Measurements from ENCODE around the gene STBD1.

STBD1 gene

DNA sequence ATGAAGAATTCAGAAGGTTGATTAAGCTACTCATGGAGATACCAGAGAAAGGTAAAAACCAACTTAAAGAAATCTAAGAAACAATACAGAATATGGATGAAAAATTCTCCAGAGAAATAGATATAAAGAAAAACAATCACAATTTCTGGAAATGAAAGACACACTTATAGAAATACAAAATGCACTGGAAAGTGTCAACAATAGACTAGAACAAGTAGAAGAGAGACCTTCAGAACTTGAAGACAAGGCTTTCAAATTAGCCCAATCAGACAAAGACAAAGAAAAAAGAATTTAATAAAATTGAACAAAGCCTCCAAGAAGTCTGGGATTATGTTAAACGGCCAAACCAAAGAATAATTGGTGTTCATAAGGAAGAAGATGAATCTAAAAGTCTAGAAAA, 9.6 kb downstream of the STBD1 start:
- TF ChIP-seq, protein P1, sequence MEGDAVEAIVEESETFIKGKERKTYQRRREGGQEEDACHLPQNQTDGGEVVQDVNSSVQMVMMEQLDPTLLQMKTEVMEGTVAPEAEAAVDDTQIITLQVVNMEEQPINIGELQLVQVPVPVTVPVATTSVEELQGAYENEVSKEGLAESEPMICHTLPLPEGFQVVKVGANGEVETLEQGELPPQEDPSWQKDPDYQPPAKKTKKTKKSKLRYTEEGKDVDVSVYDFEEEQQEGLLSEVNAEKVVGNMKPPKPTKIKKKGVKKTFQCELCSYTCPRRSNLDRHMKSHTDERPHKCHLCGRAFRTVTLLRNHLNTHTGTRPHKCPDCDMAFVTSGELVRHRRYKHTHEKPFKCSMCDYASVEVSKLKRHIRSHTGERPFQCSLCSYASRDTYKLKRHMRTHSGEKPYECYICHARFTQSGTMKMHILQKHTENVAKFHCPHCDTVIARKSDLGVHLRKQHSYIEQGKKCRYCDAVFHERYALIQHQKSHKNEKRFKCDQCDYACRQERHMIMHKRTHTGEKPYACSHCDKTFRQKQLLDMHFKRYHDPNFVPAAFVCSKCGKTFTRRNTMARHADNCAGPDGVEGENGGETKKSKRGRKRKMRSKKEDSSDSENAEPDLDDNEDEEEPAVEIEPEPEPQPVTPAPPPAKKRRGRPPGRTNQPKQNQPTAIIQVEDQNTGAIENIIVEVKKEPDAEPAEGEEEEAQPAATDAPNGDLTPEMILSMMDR (IDR thresholded peaks at IDR 0.05): no peak
- Mint-ChIP-seq H3K27ac (no peak overlapping the region), H3K4me1 (peaks cover 4% of the 10 kb centered on the region), H3K36me3 (ENCODE audit: low read depth) (no peaks in the 10 kb centered on the region), H3K9me3 (peaks cover 62% of the 10 kb centered on the region), H3K4me3 (no peak overlapping the region), H3K27me3 (ENCODE audit: low read depth, poor library complexity) (peaks cover 10% of the 10 kb centered on the region)
- DNase-seq: no peak

GRCh38 chr4:76322236-76322635, 15.7 kb downstream of the STBD1 start:
- Mint-ChIP-seq H3K9me3 (peaks cover 58% of the 10 kb centered on the region), H3K36me3 (ENCODE audit: low read depth) (no peaks in the 10 kb centered on the region), H3K27ac (no peak overlapping the region), H3K4me1 (no peaks in the 10 kb centered on the region), H3K27me3 (ENCODE audit: low read depth, poor library complexity) (peaks cover 3% of the 10 kb centered on the region), H3K4me3 (no peak overlapping the region)
- no peak for DNase-seq
- TF ChIP-seq, protein P1 (IDR thresholded peaks at IDR 0.05): no peak

- Mint-ChIP-seq H3K4me1 (no peaks in the 10 kb centered on the region), H3K27me3 (ENCODE audit: low read depth, poor library complexity) (peaks cover 3% of the 10 kb centered on the region), H3K9me3 (peaks cover 48% of the 10 kb centered on the region), H3K27ac (no peak overlapping the region), H3K36me3 (ENCODE audit: low read depth) (no peaks in the 10 kb centered on the region), H3K4me3 (no peak overlapping the region)
- TF ChIP-seq, protein P1 (IDR thresholded peaks at IDR 0.05): no peak
- DNase-seq: no peak
Observed at GRCh38 chr4:76325072-76325471, 18.5 kb downstream of the STBD1 start.

- Mint-ChIP-seq H3K36me3 (ENCODE audit: low read depth) (no peaks in the 10 kb centered on the region), H3K4me3 (no peak overlapping the region), H3K27ac (no peak overlapping the region), H3K4me1 (no peaks in the 10 kb centered on the region), H3K9me3 (peaks cover 36% of the 10 kb centered on the region), H3K27me3 (ENCODE audit: low read depth, poor library complexity) (peaks cover 5% of the 10 kb centered on the region)
- DNase-seq: no peak
- TF ChIP-seq, protein P1 (IDR thresholded peaks at IDR 0.05): no peak
Observed at GRCh38 chr4:76326515-76326914, 20.0 kb downstream of the STBD1 start.

DNA sequence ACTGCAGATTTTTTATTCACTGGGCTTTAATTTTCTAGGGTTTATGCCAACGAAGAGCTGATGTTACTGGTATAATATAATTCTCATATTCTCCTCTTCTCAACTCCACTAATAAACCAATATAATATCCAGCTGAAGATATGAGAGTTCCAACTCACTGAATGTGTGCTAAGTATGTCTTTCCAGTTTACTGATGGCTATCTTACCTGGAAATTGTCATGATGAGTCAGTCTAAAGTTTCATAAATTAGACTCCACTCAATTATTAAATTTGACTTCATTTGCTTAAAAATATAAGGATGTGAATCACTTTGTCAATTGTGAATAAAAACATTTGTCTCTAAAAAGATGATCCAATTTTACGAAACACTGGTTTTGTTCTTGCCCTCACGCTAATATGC, 28.4 kb downstream of the STBD1 start:
- no peak overlapping the region for H3K4me3 Mint-ChIP-seq
- TF ChIP-seq, protein P1 (IDR thresholded peaks at IDR 0.05): no peak
- peaks cover 8% of the 10 kb centered on the region for H3K4me1 Mint-ChIP-seq
- H3K27ac Mint-ChIP-seq: no peak overlapping the region
- H3K9me3 Mint-ChIP-seq: no peaks in the 10 kb centered on the region
- H3K36me3 Mint-ChIP-seq (ENCODE audit: low read depth): no peaks in the 10 kb centered on the region
- H3K27me3 Mint-ChIP-seq (ENCODE audit: low read depth, poor library complexity): peaks cover 27% of the 10 kb centered on the region
- DNase-seq: no peak

DNA sequence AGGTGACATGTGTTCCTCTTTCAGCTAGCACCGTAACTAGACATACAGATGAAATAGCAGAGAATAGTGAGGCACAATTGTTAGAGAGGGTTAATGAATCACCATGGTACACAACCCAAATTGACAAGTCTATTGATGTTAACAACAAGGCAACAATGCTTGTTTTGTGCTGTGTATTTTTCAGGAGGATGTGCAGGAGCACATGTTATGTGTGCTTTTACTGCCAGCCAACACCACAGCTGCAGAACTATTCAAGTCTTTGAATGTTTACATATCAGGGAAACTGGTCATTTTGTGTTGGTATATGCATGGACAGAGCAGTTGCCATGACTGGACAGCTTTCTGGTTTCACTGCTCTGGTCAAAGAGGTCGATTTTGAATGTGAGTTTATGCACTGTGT, 32.8 kb downstream of the STBD1 start:
- no peak for DNase-seq
- Mint-ChIP-seq H3K36me3 (ENCODE audit: low read depth) (no peaks in the 10 kb centered on the region), H3K4me1 (peaks cover 8% of the 10 kb centered on the region), H3K9me3 (no peaks in the 10 kb centered on the region), H3K27ac (no peak overlapping the region), H3K27me3 (ENCODE audit: low read depth, poor library complexity) (peaks cover 19% of the 10 kb centered on the region), H3K4me3 (no peak overlapping the region)
- TF ChIP-seq, protein P1 (IDR thresholded peaks at IDR 0.05): no peak
